WTC11 (cell line): Measurements from ENCODE around the gene DHRS7.

ENCODE experiments used
- CTCF ChIP-seq: fragments of 200-600 bp; IDR thresholded peaks from 2 replicates; pipeline ENCODE4 v1.8.0; 2022; ENCODE audit warnings: antibody characterized with exemption
- FOXJ3 ChIP-seq: sonication (generic); formaldehyde crosslinking; IDR thresholded peaks from 2 replicates; pipeline ENCODE4 v1.9.0; 2021; ENCODE audit warnings: missing genetic modification reagents, mild to moderate bottlenecking, borderline replicate concordance
- HMGXB4 ChIP-seq: sonication (generic); formaldehyde crosslinking; IDR thresholded peaks from 2 replicates; pipeline ENCODE4 v1.8.1; 2023; ENCODE audit warnings: mild to moderate bottlenecking, moderate library complexity, missing genetic modification reagents
- JUN ChIP-seq: sonication (generic); formaldehyde crosslinking; IDR thresholded peaks from 2 replicates; pipeline ENCODE4 v1.8.0; 2023; ENCODE audit warnings: mild to moderate bottlenecking, missing genetic modification reagents
- MAX ChIP-seq: sonication (generic); formaldehyde crosslinking; IDR thresholded peaks from 2 replicates; pipeline ENCODE4 v1.8.0; 2022; ENCODE audit warnings: mild to moderate bottlenecking, missing genetic modification reagents
- MYBL2 ChIP-seq: sonication (generic); formaldehyde crosslinking; IDR thresholded peaks from 2 replicates; pipeline ENCODE4 v1.8.1; 2023; ENCODE audit warnings: mild to moderate bottlenecking, moderate library complexity, missing genetic modification reagents
- NFATC4 ChIP-seq: fragments of 250-450 bp; sonication (Bioruptor Pico); IDR thresholded peaks from 2 replicates; pipeline ENCODE4 v1.9.0; 2021; ENCODE audit warnings: mild to moderate bottlenecking
- SP1 ChIP-seq: sonication (generic); formaldehyde crosslinking; conservative IDR thresholded peaks from 2 replicates; pipeline ENCODE4 v1.8.1; 2022; ENCODE audit warnings: missing genetic modification reagents
- USF2 ChIP-seq: sonication (generic); formaldehyde crosslinking; IDR thresholded peaks from 2 replicates; pipeline ENCODE4 v1.8.1; 2023; ENCODE audit warnings: mild to moderate bottlenecking, missing genetic modification reagents, moderate library complexity

- TF ChIP-seq NFATC4 (no peak), CTCF (no peak), HMGXB4 (CRISPR knock-in tag) (no peak), FOXJ3 (CRISPR knock-in tag) (no peak), USF2 (CRISPR knock-in tag) (no peak), MAX (CRISPR knock-in tag) (no peak), MYBL2 (CRISPR knock-in tag) (no peak), SP1 (no peak), JUN (CRISPR knock-in tag) (no peak)
Observed at GRCh38 chr14:60206837-60207533, 41.8 kb upstream of the DHRS7 start.
